ENCODE data around the gene CNMD.

- no peak for TF ChIP-seq POLR2AphosphoS5 (IDR thresholded peaks at IDR 0.05)
- TF ChIP-seq CTCF (IDR thresholded peaks at IDR 0.05), result no peak
- no peak for TF ChIP-seq EP300 (IDR thresholded peaks at IDR 0.05)
- TF ChIP-seq POLR2A (IDR thresholded peaks at IDR 0.05), result no peak
Measured at GRCh38 chr13:52743988-52744387, 4.4 kb upstream of the CNMD start.
